Peyer's patch (tissue), 4 donors: ENCODE data around the gene PTH1R. TPM values are rescaled to one million over a fixed set of nuclear protein-coding genes. Genes with fewer than 3 reads are reported as not detected.
A peak's percentile ranks its signal among the peaks of the same experiment; 100 is the strongest.

Experiments used
- DNase-seq, 3 donors: peaks; one replicate each; pipeline ENCODE4 v3.0.0-alpha.2; 2017 to 2019
- H3K27ac ChIP-seq, 4 donors: fragments of 200-600 bp; sonication (generic); one replicate each; pipeline ENCODE4 v1.5.1; 2016 to 2019
- H3K27me3 ChIP-seq, 2 donors: fragments of 200-600 bp; sonication (generic); one replicate each; pipeline ENCODE4 v1.5.1; 2019
- H3K36me3 ChIP-seq, 3 donors: fragments of 200-600 bp; sonication (generic); one replicate each; pipeline ENCODE4 v1.5.1; 2016 to 2019
- H3K4me1 ChIP-seq, 4 donors: fragments of 200-600 bp; sonication (generic); one replicate each; pipeline ENCODE4 v1.5.1; 2016 to 2019
- H3K4me3 ChIP-seq, 4 donors: fragments of 200-600 bp; sonication (generic); 1 replicate in 3 of 4; 2 replicates in 1 of 4; pipeline ENCODE4 v1.5.1; 2016 to 2019; ENCODE audit warnings: mild to moderate bottlenecking in 1 of 4
- H3K9me3 ChIP-seq, 4 donors: fragments of 200-600 bp; sonication (generic); one replicate each; pipeline ENCODE4 v1.5.1; 2016 to 2019; ENCODE audit warnings: mild to moderate bottlenecking in 1 of 4
- CTCF ChIP-seq, 6 experiments: fragments of 450-650 bp in 4 of 6; fragments of 200-600 bp in 2 of 6; sonication (generic) in 1 of 6; IDR thresholded peaks; one replicate each; pipeline ENCODE4 v1.5.1; 2017 to 2019; ENCODE audit warnings: antibody characterized with exemption in 6 of 6, mild to moderate bottlenecking in 3 of 6, moderate library complexity in 1 of 6
- POLR2A ChIP-seq, 2 donors: fragments of 450-650 bp; IDR thresholded peaks; one replicate each; pipeline ENCODE4 v1.5.1; 2017; ENCODE audit warnings: antibody characterized with exemption in 2 of 2, mild to moderate bottlenecking in 2 of 2, moderate library complexity in 2 of 2
- total RNA-seq, 4 donors: library from RNA; depleted of rRNA; stranded (reverse); fragments of >200 nt; gene quantifications; one replicate each; pipeline ENCODE4 v1.1.0, GENCODE V29; 2016

PTH1R gene
- total RNA-seq, 4 donors from 2014 or later = 2.4 to 12.4 (median 5.7) TPM

- H3K4me1 ChIP-seq = peaks cover 0 to 15% (median 0%) of the 10 kb centered on the region in 4 donors
- H3K9me3 ChIP-seq = no peaks in the 10 kb centered on the region
- no peaks in the 10 kb centered on the region for H3K36me3 ChIP-seq
- no peak for DNase-seq
- H3K27ac ChIP-seq = no peak overlapping the region
- H3K27me3 ChIP-seq = no peaks in the 10 kb centered on the region
- H3K4me3 ChIP-seq = no peak overlapping the region
- TF ChIP-seq CTCF (IDR thresholded peaks at IDR 0.05) (no peak), POLR2A (IDR thresholded peaks at IDR 0.05) (no peak)
These were observed 8.1 kb upstream of the PTH1R start for GRCh38 chr3:46869440-46869839.

DNA sequence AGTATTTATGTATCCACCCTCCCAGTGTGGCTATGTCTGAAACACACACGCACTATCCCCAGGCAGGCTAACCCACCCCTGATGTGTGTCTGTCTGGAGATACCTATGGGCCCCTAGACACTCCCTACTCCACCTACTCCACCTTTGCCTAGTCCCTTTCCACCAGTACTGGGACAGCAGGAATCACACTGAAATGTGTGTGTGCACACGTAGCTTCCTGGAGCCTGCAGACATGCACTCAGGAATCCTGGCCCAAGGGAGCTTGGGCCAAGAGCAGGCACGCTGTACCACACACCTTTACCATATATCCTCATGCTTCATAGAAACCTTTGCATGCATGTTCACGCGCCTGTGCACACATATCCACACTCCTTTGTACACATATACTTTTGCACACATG is 6.9 kb upstream of the PTH1R start:
- Histone ChIP-seq H3K36me3 (no peaks in the 10 kb centered on the region), H3K27me3 (no peaks in the 10 kb centered on the region), H3K9me3 (no peaks in the 10 kb centered on the region), H3K4me1 (peaks cover 0 to 15% (median 0%) of the 10 kb centered on the region in 4 donors), H3K27ac (no peak overlapping the region), H3K4me3 (no peak overlapping the region)
- DNase-seq = no peak
- TF ChIP-seq CTCF (IDR thresholded peaks at IDR 0.05) = no peak
- no peak for TF ChIP-seq POLR2A (IDR thresholded peaks at IDR 0.05)

GRCh38 chr3:46871222-46871621 is 6.3 kb upstream of the PTH1R start:
- no peak overlapping the region for H3K4me3 ChIP-seq
- peaks cover 0 to 15% (median 0%) of the 10 kb centered on the region in 4 donors for H3K4me1 ChIP-seq
- H3K36me3 ChIP-seq = no peaks in the 10 kb centered on the region
- H3K27ac ChIP-seq = no peak overlapping the region
- no peaks in the 10 kb centered on the region for H3K27me3 ChIP-seq
- no peak for TF ChIP-seq POLR2A (IDR thresholded peaks at IDR 0.05)
- no peak for TF ChIP-seq CTCF (IDR thresholded peaks at IDR 0.05)
- H3K9me3 ChIP-seq = no peaks in the 10 kb centered on the region
- no peak for DNase-seq

GRCh38 chr3:46873521-46873920 is 4.0 kb upstream of the PTH1R start:
- no peaks in the 10 kb centered on the region for H3K9me3 ChIP-seq
- DNase-seq = no peak
- no peaks in the 10 kb centered on the region for H3K4me1 ChIP-seq
- no peaks in the 10 kb centered on the region for H3K27me3 ChIP-seq
- no peak overlapping the region for H3K4me3 ChIP-seq
- H3K36me3 ChIP-seq = no peaks in the 10 kb centered on the region
- peak overlapping the region in 3 of 4 donors; percentile 10 to 50 (median 49) for H3K27ac ChIP-seq
- TF ChIP-seq CTCF (IDR thresholded peaks at IDR 0.05) (no peak), POLR2A (IDR thresholded peaks at IDR 0.05) (no peak)

GRCh38 chr3:46874430-46874829 is 3.1 kb upstream of the PTH1R start:
- H3K4me1 ChIP-seq = no peaks in the 10 kb centered on the region
- no peaks in the 10 kb centered on the region for H3K9me3 ChIP-seq
- peak overlapping the region in 3 of 4 donors; percentile 10 to 50 (median 49) for H3K27ac ChIP-seq
- no peak for DNase-seq
- H3K36me3 ChIP-seq = no peaks in the 10 kb centered on the region
- no peaks in the 10 kb centered on the region for H3K27me3 ChIP-seq
- no peak overlapping the region for H3K4me3 ChIP-seq
- TF ChIP-seq CTCF (IDR thresholded peaks at IDR 0.05) (no peak), POLR2A (IDR thresholded peaks at IDR 0.05) (no peak)

DNA sequence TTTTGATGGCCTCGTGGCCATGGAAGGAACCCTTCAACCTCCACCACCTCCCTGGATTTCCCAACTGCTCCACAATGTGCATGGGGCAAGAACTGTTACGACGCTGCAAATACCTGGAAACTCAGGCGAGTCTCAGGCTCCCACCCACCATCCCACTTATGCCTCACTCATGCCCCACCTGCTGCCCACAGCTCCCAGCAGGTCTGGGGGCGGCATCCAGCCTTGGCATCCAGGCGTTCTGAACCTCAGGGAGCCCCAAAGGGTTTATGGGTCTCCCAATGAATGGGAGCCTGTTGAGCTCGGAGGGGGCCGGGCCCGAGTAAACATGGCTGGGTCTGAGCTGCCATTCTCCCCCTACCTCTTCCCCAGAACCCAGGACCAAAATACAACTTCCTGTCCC is 2.0 kb upstream of the PTH1R start:
- TF ChIP-seq POLR2A (IDR thresholded peaks at IDR 0.05) (no peak), CTCF (IDR thresholded peaks at IDR 0.05) (no peak)
- H3K4me1 ChIP-seq = no peaks in the 10 kb centered on the region
- no peak overlapping the region for H3K4me3 ChIP-seq
- no peak overlapping the region for H3K27ac ChIP-seq
- H3K36me3 ChIP-seq = no peaks in the 10 kb centered on the region
- no peaks in the 10 kb centered on the region for H3K27me3 ChIP-seq
- no peak for DNase-seq
- no peaks in the 10 kb centered on the region for H3K9me3 ChIP-seq
